ENCODE results near the gene PNMT.

The PNMT gene, protein sequence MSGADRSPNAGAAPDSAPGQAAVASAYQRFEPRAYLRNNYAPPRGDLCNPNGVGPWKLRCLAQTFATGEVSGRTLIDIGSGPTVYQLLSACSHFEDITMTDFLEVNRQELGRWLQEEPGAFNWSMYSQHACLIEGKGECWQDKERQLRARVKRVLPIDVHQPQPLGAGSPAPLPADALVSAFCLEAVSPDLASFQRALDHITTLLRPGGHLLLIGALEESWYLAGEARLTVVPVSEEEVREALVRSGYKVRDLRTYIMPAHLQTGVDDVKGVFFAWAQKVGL
- 0.15 to 0.17 reads per million in 2 donors for total RNA-seq

DNA sequence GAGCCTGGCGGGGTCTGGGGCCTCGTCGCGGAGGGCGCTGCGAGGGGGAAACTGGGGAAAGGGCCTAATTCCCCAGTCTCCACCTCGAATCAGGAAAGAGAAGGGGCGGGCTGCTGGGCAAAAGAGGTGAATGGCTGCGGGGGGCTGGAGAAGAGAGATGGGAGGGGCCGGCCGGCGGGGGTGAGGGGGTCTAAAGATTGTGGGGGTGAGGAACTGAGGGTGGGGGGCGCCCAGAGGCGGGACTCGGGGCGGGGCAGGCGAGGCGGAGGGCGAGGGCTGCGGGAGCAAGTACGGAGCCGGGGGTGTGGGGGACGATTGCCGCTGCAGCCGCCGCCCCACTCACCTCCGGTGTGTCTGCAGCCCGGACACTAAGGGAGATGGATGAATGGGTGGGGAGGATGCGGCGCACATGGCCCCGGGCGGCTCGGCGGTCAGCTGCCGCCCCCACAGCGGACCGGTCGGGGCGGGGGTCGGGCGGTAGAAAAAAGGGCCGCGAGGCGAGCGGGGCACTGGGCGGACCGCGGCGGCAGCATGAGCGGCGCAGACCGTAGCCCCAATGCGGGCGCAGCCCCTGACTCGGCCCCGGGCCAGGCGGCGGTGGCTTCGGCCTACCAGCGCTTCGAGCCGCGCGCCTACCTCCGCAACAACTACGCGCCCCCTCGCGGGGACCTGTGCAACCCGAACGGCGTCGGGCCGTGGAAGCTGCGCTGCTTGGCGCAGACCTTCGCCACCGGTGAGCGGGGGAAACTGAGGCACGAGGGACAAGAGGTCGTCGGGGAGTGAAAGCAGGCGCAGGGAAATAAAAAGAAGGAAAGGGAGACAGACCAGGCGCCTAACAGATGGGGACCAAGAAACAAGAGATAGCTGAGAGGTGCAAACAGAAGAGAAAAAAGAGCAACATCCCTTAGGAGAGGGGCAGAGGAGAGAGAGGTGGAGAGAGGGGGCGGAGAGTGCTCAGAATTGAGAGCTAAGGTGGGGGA is at the start of gene PNMT:
PNMT (plus strand) TSS at position 509 of the 980 bp plus-strand sequence; CDS start at position 532, 23 bp downstream.
- DNase-seq: peak; percentile 26

DNA sequence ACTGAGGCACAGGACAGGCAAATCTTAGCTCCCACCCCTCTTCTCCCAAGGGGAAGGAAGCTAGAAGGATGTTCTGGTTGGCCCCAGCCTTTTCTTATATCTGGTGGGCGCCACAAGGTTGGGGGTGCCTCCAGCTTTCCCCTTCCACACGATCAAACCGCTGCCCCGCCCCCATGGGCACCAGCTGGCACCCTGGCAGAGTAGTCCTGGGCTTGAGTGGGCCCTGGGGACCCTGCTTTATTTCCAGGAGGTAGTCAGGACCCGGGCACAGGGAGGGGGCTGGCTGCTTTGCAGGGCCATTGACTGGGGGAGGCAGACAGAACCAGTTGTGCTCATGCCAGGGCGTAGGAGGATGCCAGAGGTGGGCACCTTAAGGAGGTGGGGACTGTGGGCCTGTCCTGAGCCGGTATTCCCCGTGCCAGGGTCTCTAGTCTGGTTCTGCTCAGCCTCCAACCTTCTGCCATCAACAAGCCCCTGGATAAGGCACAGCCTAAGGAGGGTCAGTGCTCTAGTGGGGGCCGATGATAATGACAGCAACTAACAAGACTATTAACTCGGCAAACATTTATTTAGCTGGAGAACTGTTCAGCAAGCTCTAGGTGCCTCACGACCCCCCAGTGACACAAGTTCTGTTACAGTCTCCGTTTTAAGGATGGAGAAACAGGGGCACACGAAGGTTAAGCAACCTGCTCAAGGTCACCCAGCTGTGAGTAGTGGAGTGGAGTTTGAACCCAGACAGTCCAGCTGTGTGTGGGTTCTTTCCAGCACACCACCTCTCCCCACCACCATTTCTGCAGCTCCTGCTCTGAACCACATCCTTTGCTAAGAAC is 49.1 kb upstream of the PNMT start:
- DNase-seq: no peak

DNA sequence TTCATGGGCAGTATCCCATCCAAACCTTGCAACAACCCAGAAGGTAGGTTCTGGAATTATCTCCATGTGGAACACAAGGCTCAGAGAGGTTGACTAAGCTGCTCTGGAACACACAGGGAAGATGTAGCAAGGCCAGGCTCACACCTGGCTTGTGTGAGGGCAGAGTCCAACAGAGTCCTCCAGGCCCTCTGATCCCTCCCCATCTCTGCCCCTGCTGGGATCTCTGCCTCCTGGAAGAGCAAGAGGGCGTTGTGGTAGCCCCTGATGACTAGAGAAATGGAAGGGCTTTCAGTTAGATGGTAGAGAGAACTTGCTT is 48.5 kb upstream of the PNMT start:
- DNase-seq: no peak

DNA sequence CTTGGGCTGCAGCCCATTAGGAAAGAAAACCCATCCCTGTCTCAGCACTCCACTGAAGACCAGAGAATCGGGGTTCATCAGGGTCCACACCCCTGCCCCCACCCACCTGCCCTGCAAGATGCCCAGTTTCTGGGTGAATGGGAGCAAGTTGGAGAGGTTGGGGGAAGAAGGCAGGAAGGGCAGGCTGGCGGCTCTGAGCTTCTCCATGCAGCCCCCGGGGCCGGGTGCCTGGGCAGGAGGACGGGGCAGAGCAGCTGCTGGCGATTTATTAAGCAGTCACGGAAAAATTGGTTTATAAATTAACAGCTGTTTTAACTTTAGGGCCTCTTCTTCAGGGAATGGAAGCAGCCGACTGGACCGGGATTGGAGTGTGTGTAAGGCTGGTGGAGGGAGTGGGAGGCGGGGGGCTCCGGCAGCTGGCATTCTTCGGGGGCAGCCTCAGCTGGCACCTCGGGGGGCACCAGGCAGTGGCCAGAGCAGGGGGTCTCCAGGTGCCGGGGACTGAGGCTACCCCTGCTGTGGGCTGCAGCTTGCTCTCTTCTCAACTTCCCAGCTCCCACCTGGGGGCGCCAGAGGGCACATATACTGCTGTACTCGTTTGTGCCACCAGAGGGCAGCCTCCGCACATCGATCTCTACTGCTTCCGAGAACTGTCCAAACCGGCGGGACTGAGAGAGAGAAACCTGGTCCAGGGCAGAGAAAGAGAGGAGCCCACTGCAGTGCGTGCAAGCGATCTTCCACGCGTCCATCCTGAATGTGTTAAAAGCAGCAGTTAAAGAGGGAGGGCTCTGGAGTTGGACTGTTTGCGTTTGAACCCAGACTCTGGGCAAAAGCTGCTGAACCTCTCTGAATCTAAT is 46.5 kb upstream of the PNMT start:
- DNase-seq: peak; percentile 30

DNA sequence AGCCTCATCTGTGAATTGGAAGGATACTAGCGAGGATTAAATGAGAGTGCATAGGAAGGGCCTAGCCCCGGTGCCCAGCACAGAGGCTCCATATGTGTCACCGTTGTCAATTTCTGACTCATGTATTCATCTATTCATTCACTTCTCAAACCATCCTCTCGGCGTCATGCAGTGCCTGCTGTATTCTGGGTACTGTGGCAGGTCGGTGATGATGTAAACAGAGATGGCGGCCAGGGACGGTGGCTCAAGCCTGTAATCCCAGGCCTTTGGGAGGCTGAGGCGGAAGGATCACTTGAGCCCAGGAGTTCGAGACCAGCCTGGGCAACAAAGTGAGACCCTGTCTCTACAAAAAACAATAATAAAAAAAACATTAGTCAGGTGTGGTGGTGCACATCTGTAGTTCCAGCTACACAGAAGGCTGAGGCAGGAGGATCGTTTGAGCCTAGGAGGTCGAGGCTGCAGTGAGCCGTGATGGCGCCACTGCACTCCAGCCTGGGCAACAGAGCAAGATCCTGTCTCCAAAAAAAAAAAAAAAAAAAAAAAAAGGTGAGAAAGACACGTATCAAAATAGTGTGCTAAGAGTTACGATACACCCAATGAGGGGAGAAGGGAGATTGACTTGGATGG is 45.8 kb upstream of the PNMT start:
- no peak for DNase-seq

DNA sequence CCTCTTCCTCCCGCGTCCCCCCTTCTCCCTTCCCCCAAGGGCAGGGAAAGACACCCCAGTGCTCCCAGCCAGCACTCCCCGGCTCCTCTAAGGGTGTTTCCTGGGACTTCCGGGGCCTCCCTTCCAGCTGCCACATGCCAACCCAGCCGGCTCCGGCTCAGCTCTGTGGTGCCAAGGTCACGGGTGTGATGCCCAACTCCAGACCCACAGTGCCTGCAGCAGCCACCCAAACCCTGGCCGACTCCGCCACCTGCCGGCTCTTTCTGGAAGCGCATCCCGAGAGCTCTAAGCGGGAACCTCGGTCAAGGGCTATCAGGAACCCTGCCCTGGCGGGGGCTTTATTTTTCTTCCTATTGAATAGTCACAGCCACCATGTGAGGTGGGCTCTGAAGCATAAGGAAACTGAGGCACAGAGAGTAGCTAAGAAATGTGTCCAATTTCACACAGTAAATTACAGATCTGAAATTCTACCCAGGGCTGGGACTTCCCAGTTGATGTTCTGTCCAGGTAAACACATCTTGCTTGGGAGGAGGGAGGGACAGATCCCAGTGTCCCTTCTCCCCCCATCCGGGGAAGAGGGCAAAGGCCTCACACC is 44.8 kb upstream of the PNMT start:
- peak; percentile 51 for DNase-seq

DNA sequence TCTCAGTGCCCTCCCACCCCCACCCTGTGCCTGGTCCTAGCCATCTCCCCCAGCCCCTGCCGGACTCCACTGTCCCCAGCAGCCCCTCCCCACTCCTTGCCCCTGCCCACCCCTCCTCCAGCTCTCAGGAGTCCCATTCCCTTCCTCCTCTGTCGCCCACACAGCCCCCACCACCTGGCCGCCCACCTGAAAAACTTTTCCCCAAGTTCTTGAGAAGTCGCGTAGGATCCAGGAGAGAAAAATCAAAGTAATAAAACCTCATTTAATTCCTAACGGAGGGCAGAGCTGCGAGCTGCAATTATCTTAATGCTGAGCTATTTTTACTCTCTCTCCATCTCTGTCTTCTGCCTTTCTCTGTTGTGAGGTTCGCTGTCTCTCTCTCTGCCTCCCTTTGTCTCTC is 43.9 kb upstream of the PNMT start:
- no peak for DNase-seq

DNA sequence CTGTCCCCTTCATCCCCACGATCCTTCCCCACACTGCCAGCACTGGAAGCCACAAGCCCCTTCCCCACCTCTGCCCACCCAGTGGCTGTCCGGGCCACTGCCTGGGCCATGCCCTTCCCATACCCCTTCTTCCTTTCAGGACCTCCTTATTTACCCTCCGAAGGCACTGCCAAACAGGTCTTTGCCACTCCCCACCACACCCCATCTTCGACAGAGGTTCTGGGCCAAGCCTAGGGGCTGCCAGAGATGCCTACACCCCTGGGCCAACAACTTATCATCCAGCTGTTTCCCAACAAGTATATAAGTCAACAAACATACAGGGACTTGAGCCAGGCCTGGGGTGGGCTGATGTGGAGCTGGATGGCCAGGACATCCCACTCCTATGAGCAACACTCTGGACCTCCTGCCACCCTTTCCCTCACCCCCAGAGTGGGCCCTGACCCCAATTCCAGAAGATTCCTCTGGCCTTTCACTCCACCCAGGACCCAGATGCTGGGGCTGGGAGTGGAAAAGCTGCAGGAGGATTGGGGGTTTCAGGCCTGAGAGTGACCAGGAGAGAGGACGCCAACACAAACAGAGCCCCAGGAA is 43.0 kb upstream of the PNMT start:
- DNase-seq: no peak

DNA sequence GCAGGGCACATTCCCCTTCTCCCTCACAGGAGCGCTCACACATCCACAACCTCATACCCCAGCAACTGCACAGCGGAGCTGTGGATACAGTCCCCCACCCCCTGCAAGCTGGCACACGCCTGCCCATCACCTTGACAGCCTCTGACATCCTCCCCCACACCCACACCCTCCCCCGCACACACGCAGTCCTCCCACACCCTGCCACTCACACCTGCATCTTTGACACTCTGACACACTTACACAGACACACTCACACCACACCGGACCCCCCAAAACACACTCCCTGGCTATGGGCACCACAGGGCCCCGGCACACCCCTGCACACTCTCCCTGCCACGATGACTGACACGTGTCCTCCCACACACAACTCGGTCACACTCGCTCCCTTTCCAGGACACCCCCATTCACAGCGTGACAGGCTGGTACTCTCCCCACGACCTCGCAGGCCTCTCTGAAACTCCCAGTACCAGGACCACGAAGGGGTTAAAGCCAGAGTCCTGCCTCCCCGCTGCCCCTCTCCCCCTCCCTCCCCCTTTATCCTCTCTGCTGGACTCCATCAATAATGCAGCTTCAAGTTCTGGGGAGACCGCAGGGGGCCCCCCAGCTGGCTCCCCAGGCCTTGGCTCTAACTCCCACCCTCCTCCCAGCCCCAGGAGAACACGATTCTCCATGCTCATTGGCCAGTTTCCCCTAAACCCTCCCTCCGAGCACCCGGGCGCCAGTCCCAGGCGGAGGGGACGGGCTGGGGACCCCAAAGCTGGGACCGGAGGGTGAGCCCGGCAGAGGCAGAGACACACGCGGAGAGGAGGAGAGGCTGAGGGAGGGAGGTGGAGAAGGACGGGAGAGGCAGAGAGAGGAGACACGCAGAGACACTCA is 41.8 kb upstream of the PNMT start, which contains the start of gene PPP1R1B:
PPP1R1B (plus strand) TSS at position 782 of the 876 bp plus-strand sequence. CDS start 441 bp downstream, outside the sequence.
- no peak for DNase-seq

DNA sequence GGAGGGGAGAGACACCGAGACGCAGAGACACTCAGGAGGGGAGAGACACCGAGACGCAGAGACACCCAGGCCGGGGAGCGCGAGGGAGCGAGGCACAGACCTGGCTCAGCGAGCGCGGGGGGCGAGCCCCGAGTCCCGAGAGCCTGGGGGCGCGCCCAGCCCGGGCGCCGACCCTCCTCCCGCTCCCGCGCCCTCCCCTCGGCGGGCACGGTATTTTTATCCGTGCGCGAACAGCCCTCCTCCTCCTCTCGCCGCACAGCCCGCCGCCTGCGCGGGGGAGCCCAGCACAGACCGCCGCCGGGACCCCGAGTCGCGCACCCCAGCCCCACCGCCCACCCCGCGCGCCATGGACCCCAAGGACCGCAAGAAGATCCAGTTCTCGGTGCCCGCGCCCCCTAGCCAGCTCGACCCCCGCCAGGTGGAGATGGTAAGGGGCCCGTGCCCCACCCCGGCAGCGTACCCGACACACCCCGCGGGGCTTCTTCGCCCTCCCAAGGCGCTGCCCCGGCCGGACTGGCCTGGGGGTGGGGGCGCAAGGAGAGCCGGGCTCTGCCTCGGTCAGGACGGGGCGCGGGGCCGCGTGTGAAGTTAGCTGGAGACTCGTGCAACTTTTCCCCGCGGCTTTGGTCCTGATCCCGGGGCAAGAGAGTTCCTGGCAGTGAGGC is 41.1 kb upstream of the PNMT start:
- no peak for DNase-seq

DNA sequence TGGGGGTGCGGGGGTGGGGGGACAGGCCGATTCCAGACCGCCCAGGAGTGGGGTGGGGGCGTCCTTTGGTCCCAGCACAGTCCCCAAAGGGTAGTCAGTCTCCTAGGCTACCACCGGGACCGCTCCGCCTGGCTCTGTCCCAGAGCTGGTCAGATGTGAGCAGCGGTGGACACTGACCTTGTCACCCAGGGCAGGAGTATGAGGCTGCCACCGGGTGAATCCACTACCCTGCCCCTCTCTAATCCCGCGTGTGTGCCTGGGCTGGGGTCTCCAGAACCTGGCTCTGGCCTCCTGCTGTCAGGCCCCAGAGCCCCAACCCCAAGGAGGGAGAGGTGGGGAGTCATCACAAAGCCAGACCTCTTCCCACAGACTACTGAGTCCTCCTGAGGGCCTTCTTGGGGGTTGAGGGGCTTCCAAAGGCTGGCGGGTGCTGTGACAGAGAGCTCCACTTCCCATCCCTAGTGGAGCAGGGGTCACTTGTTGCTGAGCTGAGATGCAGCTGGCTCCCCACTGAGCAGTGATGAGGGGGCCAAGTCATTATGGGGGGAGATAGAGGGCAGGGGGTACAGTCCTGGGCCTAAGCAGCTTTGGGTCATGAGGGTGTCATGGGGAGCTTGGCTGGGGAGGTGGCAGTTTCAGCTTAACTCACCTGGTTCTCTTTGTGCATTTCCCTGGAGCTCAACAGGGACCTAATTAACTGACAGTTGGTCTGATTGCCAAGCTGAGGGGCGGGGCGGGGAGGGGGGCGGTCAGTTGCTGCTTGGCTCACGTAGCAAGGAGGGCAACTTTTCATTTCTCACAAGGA is 40.3 kb upstream of the PNMT start:
- DNase-seq: no peak

DNA sequence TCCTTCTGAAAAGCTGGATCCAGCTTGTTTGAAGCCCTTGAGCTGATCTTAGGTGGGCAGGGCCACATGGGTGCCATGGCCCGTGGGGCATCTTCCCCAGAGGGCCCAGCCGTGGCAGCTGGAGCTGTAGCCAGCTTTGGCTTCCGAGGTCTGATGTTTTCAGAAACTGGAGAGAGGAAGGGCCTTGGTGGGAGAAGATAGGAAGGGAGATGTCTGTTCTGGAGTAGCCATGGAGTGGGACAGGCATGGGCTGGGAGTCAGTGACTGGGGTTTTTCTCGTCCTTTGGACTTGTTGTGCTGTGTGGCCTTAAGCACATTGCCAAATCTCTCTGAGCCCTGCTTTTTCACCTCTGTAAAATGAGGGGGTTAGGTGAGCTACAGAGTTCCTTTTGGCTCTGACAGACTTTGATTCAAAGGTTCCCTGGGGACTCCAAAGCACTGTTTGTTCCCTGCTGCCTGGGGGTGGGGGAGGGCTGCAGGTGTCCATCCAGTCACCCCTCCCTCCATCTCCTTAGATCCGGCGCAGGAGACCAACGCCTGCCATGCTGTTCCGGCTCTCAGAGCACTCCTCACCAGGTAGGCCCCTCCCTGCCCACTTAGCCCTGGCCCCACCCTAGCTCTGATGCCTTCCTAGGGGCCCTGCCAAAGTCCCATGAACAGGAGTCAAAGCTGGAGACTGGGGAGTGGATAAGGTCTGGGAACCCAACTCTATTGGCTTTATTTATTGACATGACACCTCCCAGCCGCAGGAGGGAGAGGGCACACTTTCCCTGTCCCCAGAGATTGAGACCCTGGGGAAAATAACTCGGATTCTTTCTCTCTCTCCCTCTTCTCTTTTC is 39.4 kb upstream of the PNMT start:
- no peak for DNase-seq

DNA sequence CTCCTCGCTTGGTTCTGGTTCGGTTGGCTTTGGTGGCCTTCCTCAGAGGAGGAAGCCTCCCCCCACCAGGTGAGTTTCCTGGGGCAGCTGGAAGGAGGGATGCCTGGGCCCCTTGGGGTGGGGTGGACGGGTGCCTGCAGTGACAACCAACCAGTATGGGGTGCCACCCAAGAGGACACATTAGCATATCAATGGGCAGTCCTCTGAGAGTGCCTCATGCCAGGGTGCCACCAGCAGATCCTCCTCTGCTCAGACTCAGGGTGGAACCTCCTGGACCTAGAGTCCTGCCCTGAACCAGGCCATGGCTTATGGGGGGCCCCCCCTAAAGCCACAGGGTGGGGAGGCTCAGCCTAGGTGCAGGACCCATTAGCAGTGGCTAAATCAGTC is 38.8 kb upstream of the PNMT start:
- DNase-seq: no peak

DNA sequence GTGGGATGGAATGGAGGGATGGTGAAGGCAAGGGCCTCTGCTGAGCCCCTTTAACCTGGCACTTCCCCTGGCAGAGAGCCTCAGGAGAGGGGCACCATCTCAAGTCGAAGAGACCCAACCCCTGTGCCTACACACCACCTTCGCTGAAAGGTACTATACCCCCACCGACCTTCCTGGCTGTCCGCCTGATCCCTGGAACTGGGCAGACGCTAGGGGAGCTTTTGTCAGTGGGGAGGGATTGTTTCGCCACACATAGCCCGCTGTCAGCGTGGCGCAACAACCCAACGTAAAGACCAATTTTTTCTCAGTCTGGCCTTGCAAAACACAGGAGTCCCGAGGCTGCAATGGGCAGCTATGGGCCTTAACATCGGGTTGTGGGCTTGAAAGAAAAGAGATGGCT is 38.4 kb upstream of the PNMT start:
- DNase-seq: no peak

DNA sequence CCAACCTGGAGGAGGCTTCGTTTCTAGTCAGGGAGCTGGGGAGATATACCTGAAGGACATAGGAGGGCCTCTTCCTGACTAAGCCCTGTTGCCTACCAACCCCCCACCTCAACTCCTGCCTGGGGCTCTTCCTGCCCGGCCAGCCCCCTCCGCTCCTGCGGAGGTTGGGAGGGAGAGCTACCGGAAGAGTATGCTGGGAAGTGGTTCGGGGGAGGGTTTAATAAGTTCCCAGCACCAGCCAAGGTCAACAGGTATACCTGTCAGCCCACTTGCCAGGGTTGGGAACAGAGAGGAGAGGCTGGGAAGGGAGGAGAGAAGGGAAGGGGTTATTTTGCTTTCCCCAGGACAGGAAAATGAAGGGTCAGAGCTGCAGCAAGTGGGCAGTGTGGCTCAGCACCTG is 36.9 kb upstream of the PNMT start:
- no peak for DNase-seq

DNA sequence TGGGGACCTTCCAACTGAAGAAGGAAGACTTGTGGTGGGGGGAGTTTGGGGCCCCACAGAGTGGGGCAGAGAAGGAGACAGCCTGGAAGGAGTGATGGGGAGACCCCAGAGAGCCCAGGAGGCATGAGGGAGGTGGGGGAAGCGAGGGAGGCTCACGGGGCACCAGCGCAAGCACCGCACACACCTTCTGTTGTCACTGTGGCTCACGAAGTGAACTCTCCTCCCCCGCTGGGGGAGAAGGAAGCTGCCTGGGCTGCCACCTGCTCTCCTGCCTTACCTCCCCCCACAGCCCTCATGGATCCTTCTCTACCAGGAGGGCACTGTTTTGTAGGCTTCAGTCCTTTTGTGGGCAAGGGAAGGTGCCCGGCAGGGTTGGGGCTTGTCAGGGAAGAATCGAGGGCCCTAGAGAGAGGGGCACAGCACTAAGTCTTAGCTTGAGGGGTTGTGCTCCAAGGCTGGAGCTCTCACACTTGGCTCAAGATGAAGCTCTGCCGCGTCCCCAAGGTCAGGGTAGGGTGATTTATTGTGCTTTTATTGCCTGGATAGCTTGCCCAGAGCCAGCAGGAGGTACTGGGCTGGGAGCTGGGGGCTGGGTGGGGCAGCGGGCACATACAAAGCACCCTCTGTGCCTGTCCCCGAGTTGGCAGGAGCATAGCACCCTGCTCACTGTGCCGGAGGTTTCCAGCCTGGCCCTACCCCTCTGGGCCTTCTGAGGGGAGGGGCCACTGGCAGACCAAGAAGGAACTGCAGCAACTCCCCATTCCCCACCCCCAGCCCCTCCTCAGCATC is 35.9 kb upstream of the PNMT start:
- DNase-seq: no peak

Measured in activated gamma-delta T cell (primary cell).